ENCODE measurements around the gene IDI1.
"Not testable (repeated sequence)": the region's sequence is repeated elsewhere in the genome, so short reads cannot be mapped to it uniquely, and the experiment has no call there.

The IDI1 gene

DNA sequence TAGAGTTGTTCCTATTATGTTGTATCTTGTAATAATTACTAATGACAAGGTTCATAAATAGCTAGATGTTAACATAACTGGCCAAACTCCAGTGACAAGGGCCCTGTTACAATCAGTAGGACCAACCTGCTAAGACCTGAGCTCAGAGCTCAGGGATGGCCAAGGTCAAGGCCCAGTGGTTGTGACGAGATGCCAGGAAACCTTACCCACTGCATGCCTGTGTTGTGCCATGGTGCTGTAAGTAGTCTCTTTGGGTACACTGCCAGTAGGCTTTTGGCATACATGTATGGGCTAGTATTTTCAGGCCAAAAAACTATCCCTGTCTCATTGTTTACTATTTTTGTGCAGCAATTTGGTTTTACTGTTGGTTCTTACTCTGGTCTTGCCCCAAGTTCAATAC, 15.3 kb downstream of the IDI1 start:
- DNase-seq: no peak

DNA sequence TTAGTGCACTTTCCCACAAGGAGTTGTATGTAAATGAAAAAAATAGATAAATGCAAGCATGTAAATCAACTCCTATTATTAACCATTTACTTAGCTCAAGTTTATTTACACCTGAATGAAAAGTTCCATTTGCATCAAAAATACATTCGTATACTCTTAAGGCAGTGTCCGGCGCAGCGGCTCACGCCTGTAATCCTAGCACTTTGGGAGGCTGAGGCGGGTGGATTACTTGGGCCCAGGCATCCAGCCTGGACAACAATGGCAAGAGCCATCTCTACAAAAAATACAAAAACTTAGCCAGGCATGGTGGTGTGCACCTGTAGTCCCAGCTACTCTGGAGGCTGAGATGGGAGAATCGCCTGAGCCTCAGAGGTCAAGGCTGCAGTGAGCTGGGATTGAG, 19.1 kb downstream of the IDI1 start:
- DNase-seq: no peak

GRCh38 chr10:1026578-1026977, 22.3 kb downstream of the IDI1 start:
- DNase-seq: no peak

DNA sequence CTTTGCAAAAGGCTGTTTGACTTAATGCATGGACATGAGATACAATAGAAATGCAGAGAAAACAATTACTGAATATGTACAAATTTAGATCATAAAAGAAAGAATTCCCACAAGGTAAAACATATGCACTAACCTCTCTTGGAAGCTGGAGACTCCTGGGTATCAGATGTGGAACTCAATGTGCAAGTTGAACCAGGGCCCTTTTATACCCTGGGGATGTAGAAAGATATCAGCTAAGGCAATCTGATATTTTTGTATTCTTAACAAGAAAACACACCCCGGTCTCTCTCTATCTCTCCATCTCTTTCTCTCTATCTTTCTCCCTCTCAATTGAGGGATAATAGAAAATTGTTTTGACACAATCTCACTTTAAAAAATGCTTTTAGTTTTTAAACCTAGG, 23.2 kb downstream of the IDI1 start, which contains the start of gene IDI2:
Gene IDI2, minus strand, starts transcription at position 177 of the 400 bp plus-strand sequence. CDS start 1,136 bp downstream, outside the sequence.
- DNase-seq: no peak

DNA sequence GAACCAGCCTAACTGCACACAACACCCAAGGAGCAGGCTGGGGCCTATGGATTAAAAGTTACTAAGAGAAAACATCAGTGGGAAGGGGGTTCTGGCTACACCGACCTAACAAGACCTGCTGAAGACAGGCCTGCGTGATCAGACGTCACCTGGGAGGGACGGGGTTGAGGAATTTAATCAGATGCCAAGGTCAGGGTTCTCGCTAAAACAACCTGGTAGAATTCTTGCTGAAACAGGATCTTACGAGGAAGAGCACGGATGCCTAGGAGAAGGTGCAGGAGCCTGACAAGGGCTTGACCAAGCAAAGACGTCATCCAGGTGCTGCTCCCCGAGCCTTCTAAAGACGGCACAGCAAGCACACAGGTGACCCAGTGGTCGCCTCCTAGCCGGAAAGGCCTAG, 24.8 kb downstream of the IDI1 start:
- no peak for DNase-seq

- DNase-seq: no peak
Observed at GRCh38 chr10:1022413-1022812, 26.5 kb downstream of the IDI1 start.

- no peak for DNase-seq
Observed at GRCh38 chr10:1020958-1021357, 28.0 kb downstream of the IDI1 start.

GRCh38 chr10:1020460-1020859, 28.5 kb downstream of the IDI1 start:
- no peak for DNase-seq

DNA sequence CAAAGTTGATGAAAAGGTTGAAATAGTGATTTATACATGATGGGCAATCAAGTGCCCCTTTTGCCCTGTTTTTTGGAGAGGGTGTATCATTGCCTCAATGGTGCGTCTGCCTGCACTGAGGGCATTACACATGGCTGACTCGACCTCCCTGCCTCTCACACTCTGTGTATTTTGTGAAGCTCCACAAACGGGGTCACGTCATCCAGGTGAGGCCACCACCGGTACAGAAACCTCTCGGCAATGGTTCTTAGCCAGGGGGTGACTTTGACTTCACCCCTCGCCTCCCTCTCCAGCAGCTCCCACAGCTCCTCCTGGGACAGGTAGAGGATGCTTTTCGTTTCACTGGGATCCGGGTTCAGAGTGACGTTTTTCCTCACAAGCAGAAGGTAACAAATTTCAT, 29.6 kb downstream of the IDI1 start:
- no peak for DNase-seq

GRCh38 chr10:1015688-1016087, 33.2 kb downstream of the IDI1 start:
- DNase-seq: no peak

GRCh38 chr10:1011696-1012095, 37.2 kb downstream of the IDI1 start:
- no peak for DNase-seq

DNA sequence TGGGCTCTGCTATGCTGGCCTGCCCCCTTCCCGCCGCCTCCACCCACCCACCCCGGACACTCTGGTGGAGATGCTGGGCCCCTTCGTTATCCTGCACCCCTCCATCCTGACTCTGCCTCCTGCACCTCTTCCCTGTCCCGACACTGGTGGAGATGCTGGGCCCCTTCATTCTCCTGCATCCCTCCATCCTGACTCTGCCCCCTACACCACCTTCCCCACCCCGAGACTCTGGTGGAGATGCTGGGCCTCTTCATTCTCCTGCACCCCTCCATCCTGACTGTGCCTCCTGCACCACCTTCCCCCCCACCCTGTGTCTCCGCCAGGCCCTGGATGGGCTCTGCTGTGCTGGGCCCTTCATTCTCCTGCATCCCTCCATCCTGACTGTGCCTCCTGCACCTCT, 38.2 kb downstream of the IDI1 start:
- no peak for DNase-seq

GRCh38 chr10:1009947-1010346, 39.0 kb downstream of the IDI1 start:
- DNase-seq: not testable (repeated sequence)

DNA sequence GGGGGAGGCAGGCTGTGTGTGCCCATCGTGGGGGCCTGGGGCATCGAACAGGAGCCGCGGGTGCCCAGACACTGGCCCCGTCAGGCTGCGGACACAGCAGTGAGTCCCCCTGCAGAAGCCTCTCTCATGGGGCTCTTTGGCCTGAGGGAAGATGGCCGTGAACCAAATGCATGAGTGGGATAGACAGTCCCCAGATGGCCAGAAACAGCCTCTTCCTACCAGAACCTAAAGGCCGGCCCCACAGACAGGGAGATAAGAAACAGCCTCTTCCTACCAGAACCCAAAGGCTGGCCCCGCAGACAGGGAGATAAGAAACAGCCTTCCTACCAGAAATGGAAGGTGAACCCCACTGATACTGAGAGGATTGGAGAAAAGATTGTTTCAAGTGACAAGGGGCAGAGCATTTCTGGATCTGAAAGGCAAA, 39.8 kb downstream of the IDI1 start:
- no peak for DNase-seq

GRCh38 chr10:1007583-1007982, 41.3 kb downstream of the IDI1 start:
- DNase-seq: no peak

- DNase-seq: no peak
Observed at GRCh38 chr10:1006573-1006972, 42.3 kb downstream of the IDI1 start.

GRCh38 chr10:1003884-1004670, 44.8 kb downstream of the IDI1 start:
- no peak for DNase-seq

DNA sequence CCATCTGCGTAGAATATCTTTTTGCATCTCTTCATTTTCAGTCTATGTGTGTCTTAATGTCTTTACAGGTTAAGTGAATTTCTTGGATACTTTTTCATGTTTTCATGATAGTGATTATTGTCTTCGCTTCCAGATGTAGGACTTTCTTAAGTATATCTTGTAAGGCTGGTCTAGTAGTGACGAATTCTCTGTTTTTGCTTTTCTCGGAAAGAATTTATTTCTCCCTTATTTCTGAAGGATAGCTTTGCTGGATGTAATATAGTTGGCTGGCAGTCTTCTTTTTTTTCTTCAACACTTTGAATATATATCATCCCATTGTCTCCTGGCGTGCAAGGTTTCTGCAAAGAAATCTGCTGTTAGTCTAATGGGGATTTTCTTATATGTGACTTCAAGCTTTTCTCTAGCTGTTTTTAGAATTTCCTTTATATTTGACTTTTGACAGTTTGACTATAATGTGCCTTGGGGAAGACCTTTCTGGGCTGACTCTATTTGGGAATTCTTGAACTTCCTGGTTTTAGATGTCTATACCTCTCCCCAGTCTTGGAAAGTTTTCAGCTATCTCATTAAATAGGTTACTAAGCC, 46.4 kb downstream of the IDI1 start:
- no peak for DNase-seq

DNA sequence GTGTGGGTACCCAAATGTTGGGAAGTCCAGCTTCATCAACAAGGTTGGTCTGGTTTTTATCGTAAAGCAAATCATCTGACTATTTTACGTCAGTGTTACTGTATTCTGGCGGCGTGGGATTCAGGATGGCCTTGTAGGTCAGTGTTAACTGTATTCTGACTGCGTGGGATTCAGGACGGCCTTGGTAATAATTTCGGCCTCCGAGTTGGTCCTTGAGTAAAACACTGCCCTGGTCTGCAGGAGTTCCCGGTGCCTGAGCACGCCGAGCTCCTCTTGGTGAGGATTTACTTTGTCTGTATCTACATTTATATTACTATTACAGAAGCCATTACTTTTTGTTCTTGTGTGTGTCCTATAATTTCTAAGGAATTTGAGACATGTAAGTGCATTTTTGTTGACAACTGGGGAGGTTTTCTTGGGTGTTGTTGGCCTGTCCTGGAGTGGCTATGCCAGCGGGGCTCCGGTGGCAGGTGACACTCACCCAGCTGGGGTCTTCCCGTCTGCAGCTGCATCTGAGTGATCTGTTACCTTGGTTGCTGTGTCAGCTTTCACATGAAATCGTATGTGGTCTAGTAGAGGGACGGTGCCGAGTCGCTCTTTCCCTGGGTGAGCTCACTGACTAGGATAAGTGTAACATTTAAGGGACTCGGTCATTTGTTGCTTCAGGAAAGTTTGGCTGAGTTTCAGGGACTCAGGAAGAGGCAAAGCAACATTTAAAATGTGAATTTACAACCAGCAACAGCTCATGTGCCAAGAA, 51.5 kb downstream of the IDI1 start:
- no peak for DNase-seq

- DNase-seq: no peak
Observed at GRCh38 chr10:996031-996430, 52.9 kb downstream of the IDI1 start.

- DNase-seq: no peak
Observed at GRCh38 chr10:995559-995926, 53.4 kb downstream of the IDI1 start.

- DNase-seq: no peak
Observed at GRCh38 chr10:994836-995558, 53.9 kb downstream of the IDI1 start.

DNA sequence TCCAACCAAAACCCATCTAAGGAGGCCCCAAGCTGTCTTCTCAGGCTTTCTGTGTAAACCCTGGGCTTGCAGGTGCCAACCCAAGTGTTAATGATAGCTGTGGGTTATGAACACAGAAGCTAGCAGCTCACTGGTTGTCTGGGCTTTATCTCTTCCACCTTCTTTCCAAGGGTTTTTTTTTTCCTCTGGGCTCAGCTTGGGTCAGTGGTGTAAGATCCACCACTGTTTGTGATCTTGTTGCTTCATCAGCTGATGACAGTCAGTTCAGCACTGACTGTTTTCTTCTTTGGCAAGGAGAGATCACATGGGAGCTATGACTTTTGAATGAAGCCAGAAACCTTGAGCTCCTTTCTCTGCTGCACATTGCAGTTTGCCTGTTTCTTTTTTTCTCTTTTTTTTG, 56.0 kb downstream of the IDI1 start:
- no peak for DNase-seq

Measured in T-helper 2 cell (primary cell).